Osteoblast (primary cell): ENCODE results near the gene MIAT. TPM values are rescaled to one million over a fixed set of nuclear protein-coding genes. Genes with fewer than 3 reads are reported as not detected.

Source experiments
- DNase-seq: peaks from one replicate; pipeline ENCODE4 v3.0.0; 2011; ENCODE audit warnings: low spot score, mixed read lengths; ENCODE audit not compliant: insufficient read length; ENCODE audit errors: missing footprints
- H2AFZ ChIP-seq: 2 replicates; pipeline ENCODE4 v1.6.0; 2011; ENCODE audit warnings: mild to moderate bottlenecking, low read length
- H3K27ac ChIP-seq: 2 replicates; pipeline ENCODE4 v1.5.1; 2011; ENCODE audit warnings: mild to moderate bottlenecking, low read depth, low read length, moderate library complexity
- H3K27me3 ChIP-seq: 2 replicates; pipeline ENCODE4 v1.6.0; 2012; ENCODE audit warnings: mild to moderate bottlenecking, control low read depth, inconsistent platforms, low read length, moderate library complexity; ENCODE audit not compliant: insufficient read depth
- H3K36me3 ChIP-seq: 2 replicates; pipeline ENCODE4 v1.5.1; 2011; ENCODE audit warnings: mild to moderate bottlenecking, low read length, control low read depth, moderate library complexity; ENCODE audit not compliant: insufficient read depth
- H3K4me1 ChIP-seq: 2 replicates; pipeline ENCODE4 v1.5.1; 2011; ENCODE audit warnings: mild to moderate bottlenecking, low read length, control low read depth, moderate library complexity; ENCODE audit not compliant: insufficient read depth
- H3K4me2 ChIP-seq: 2 replicates; pipeline ENCODE4 v1.6.0; 2011; ENCODE audit warnings: mild to moderate bottlenecking, low read length; ENCODE audit not compliant: insufficient read depth
- H3K4me3 ChIP-seq: fragments of 200-600 bp; sonication (generic); 3 replicates; pipeline ENCODE4 v1.5.1; 2012; ENCODE audit warnings: mild to moderate bottlenecking, low read length, inconsistent platforms; ENCODE audit not compliant: insufficient read depth
- H3K79me2 ChIP-seq: 2 replicates; pipeline ENCODE4 v1.6.0; 2012; ENCODE audit warnings: mild to moderate bottlenecking, low read length, control low read depth, inconsistent platforms; ENCODE audit not compliant: insufficient read depth
- H3K9me3 ChIP-seq: 2 replicates; pipeline ENCODE4 v1.5.1; 2011; ENCODE audit warnings: low read depth, low read length, control low read depth
- H4K20me1 ChIP-seq: 2 replicates; pipeline ENCODE4 v1.6.0; 2012; ENCODE audit warnings: mild to moderate bottlenecking, low read length, control low read depth; ENCODE audit not compliant: insufficient read depth
- total RNA-seq: library from RNA; depleted of rRNA; stranded (reverse); fragments of >200 nt; gene quantifications from 2 replicates; pipeline ENCODE4 v1.2.3, GENCODE V29; 2012
- TF ChIP-seq, protein P1 (sequence below): IDR thresholded peaks from 2 replicates; pipeline ENCODE4 v1.5.1; 2011; ENCODE audit warnings: mild to moderate bottlenecking, low read depth, low read length, moderate library complexity; ENCODE audit errors: extremely low read depth

The MIAT gene
- total RNA-seq, 1 donor, result 1.8 TPM

DNA sequence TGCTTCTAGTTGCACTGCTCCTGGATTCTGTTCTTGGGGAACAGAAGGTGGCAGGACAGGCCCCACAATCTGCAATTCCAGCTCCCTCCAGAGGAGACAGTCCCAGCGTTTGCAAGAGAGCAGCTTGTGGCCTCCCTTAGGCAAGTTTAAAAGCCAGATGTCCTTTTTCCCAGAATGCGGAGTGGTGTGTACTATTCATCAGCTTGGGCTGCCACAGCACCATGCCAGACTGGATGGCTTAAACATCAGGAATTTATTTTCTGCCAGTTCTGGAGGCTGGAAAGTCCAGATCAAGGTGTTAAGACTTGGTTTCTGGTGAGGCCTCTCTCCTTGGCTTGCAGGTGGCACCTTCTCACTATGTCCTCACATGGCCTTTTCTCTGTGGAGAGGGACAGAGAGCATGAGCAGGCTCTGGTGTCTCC, 11.7 kb downstream of the MIAT start:
- no peaks in the 10 kb centered on the region for H4K20me1 ChIP-seq
- H3K27me3 ChIP-seq, result no peaks in the 10 kb centered on the region
- DNase-seq, result peak; percentile 92
- H3K9me3 ChIP-seq, result no peaks in the 10 kb centered on the region
- no peak overlapping the region for H2AFZ ChIP-seq
- H3K4me2 ChIP-seq, result no peak overlapping the region
- no peak overlapping the region for H3K27ac ChIP-seq
- no peaks in the 10 kb centered on the region for H3K36me3 ChIP-seq
- H3K4me3 ChIP-seq, result no peak overlapping the region
- TF ChIP-seq, protein P1, sequence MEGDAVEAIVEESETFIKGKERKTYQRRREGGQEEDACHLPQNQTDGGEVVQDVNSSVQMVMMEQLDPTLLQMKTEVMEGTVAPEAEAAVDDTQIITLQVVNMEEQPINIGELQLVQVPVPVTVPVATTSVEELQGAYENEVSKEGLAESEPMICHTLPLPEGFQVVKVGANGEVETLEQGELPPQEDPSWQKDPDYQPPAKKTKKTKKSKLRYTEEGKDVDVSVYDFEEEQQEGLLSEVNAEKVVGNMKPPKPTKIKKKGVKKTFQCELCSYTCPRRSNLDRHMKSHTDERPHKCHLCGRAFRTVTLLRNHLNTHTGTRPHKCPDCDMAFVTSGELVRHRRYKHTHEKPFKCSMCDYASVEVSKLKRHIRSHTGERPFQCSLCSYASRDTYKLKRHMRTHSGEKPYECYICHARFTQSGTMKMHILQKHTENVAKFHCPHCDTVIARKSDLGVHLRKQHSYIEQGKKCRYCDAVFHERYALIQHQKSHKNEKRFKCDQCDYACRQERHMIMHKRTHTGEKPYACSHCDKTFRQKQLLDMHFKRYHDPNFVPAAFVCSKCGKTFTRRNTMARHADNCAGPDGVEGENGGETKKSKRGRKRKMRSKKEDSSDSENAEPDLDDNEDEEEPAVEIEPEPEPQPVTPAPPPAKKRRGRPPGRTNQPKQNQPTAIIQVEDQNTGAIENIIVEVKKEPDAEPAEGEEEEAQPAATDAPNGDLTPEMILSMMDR, result peak; percentile 53
- peaks cover 10% of the 10 kb centered on the region for H3K79me2 ChIP-seq
- peaks cover 29% of the 10 kb centered on the region for H3K4me1 ChIP-seq

DNA sequence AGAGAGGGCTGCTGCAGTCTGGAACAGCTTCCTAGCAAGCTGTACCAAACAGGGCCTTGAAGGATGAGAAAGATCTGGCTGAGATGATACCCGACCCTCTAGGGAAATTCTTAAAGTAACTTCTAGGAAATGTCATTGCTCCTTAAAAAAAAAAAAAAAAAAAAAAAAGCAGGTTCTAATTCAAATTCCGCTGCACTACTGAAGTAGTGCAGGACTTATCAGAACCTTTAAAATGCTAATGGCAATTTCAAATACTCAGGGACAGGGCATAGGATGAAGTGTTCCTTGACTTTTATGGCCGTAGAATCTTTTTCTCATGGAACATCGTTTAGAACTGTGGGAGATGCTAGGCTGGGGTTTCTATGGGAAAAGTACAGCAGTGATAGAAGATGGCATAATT, 13.1 kb downstream of the MIAT start:
- no peak for DNase-seq
- no peaks in the 10 kb centered on the region for H3K9me3 ChIP-seq
- no peaks in the 10 kb centered on the region for H3K36me3 ChIP-seq
- peaks cover 24% of the 10 kb centered on the region for H3K79me2 ChIP-seq
- no peak overlapping the region for H2AFZ ChIP-seq
- H3K27ac ChIP-seq, result no peak overlapping the region
- TF ChIP-seq, protein P1, result no peak
- H3K4me1 ChIP-seq, result peaks cover 29% of the 10 kb centered on the region
- no peaks in the 10 kb centered on the region for H3K27me3 ChIP-seq
- H3K4me3 ChIP-seq, result no peak overlapping the region
- no peaks in the 10 kb centered on the region for H4K20me1 ChIP-seq
- no peak overlapping the region for H3K4me2 ChIP-seq

DNA sequence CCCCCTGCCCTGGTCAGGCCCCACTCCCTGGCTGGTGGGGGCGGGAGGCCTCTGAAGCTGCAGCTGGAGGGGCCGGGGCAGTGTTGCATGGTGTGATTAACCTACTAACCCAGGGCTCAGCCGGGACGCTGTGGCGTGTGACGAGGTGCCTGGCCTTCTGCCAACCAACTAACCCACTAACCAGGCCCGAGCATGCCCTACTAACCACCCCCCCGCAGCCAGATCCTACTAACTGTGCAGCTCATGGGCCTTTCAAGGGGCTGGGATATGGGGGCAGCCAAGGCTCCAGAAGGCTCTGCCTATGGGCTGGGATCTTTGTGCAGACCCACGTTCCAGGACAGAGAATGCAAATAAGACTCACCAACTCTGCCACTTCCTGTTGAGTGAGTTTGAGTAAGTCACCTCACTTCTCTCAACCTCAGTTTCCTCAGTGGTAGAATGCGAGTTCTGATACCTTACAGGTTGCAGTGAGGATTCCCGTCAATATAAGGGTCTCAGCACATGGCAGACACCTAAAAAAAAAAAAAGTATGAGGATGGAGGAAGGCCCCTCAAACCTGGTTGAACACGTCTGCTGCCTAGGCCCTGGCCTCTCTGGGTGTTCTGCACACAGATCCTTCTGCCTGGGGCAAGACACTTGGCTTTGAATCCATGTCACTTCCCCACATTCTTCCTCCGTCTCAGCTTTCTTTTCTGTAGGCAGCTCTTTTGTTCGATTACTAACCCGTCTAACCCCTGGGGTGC, 14.1 kb downstream of the MIAT start:
- no peaks in the 10 kb centered on the region for H3K36me3 ChIP-seq
- no peaks in the 10 kb centered on the region for H3K9me3 ChIP-seq
- H2AFZ ChIP-seq, result peak overlapping the region; percentile 88
- H3K4me3 ChIP-seq, result no peak overlapping the region
- peaks cover 32% of the 10 kb centered on the region for H3K79me2 ChIP-seq
- DNase-seq, result no peak
- no peaks in the 10 kb centered on the region for H3K27me3 ChIP-seq
- H3K4me1 ChIP-seq, result peaks cover 19% of the 10 kb centered on the region
- TF ChIP-seq, protein P1, result no peak
- H4K20me1 ChIP-seq, result no peaks in the 10 kb centered on the region
- no peak overlapping the region for H3K4me2 ChIP-seq
- no peak overlapping the region for H3K27ac ChIP-seq

- Histone ChIP-seq H3K9me3 (no peaks in the 10 kb centered on the region), H3K27ac (peak overlapping the region; percentile 95), H2AFZ (peak overlapping the region; percentile 88), H3K4me3 (peak overlapping the region; percentile 96), H3K4me2 (peak overlapping the region; percentile 100), H4K20me1 (no peaks in the 10 kb centered on the region), H3K27me3 (no peaks in the 10 kb centered on the region), H3K36me3 (no peaks in the 10 kb centered on the region), H3K4me1 (peaks cover 19% of the 10 kb centered on the region), H3K79me2 (peaks cover 32% of the 10 kb centered on the region)
- no peak for DNase-seq
- TF ChIP-seq, protein P1, result no peak
These were observed 14.7 kb downstream of the MIAT start for GRCh38 chr22:26672060-26672471.
